SK-MEL-5 (cell line): ENCODE measurements around the gene GAL3ST3. TPM values are rescaled to one million over a fixed set of nuclear protein-coding genes. Genes with fewer than 3 reads are reported as not detected.
A peak's percentile ranks its signal among the peaks of the same experiment; 100 is the strongest.
"Not testable (repeated sequence)": the region's sequence is repeated elsewhere in the genome, so short reads cannot be mapped to it uniquely, and the experiment has no call there.

Source experiments
- DNase-seq: peaks from one replicate; pipeline ENCODE4 v3.0.0-alpha.2; 2016; ENCODE audit warnings: low read depth, low spot score
- in situ Hi-C: cut with HindIII; loops from 2 replicates; pipeline ENCODE4 v1.10.0; 2016; ENCODE audit warnings: low sequenced_read_pairs, high pct_unique_total_duplicates, low pct_unique_long_range_greater_than_20kb
- polyA plus RNA-seq, 2 experiments: library from polyadenylated mRNA; depleted of rRNA; stranded (reverse); fragments of >200 nt; gene quantifications; 2 replicates each; pipeline ENCODE4 v1.2.3, GENCODE V29; 2015
- total RNA-seq: library from RNA; depleted of rRNA; stranded (reverse); fragments of >200 nt; shearing (Covaris generic); gene quantifications from 2 replicates; pipeline ENCODE4 v1.2.3, GENCODE V29; 2014; rRNA removed

Gene GAL3ST3, protein sequence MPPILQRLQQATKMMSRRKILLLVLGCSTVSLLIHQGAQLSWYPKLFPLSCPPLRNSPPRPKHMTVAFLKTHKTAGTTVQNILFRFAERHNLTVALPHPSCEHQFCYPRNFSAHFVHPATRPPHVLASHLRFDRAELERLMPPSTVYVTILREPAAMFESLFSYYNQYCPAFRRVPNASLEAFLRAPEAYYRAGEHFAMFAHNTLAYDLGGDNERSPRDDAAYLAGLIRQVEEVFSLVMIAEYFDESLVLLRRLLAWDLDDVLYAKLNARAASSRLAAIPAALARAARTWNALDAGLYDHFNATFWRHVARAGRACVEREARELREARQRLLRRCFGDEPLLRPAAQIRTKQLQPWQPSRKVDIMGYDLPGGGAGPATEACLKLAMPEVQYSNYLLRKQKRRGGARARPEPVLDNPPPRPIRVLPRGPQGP
- total RNA-seq: not detected in 2 replicates
- not detected in 2 replicates for polyA plus RNA-seq (2015; cell fraction: cytosol; rRNA removed)
- polyA plus RNA-seq (2015; cell fraction: nucleus; rRNA removed): not detected in 2 replicates

- in situ Hi-C loops: no loop called here
- no peak for DNase-seq
Observed at GRCh38 chr11:66048547-66049323, at the start of gene GAL3ST3. Gene GAL3ST3 (minus strand): TSS chr11:66049161. CDS start chr11:66045415, 3,746 bp downstream.

- DNase-seq, in situ Hi-C loops: not testable (repeated sequence)
Observed at GRCh38 chr11:66092125-66092524, 43.2 kb upstream of the GAL3ST3 start.

DNA sequence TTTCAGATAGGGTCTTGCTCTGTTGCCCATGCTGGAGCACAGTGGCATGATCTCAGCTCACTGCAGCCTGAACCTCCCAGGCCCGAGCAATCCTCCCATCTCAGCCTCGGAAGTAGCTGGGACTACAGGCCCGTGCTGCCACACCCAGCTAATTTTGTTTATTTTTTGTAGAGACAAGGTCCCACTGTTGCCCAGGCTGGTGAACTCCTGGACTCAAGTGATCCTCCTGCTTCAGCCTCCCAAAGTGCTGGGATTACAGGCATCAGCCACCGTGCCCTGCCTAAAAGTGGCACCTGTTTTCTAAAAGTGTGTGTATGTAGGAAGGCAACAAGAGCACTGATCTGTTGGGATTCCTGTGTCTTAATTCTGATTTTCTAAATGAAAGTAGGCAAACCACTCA is 41.3 kb upstream of the GAL3ST3 start:
- in situ Hi-C loops: no loop called here
- DNase-seq: no peak

DNA sequence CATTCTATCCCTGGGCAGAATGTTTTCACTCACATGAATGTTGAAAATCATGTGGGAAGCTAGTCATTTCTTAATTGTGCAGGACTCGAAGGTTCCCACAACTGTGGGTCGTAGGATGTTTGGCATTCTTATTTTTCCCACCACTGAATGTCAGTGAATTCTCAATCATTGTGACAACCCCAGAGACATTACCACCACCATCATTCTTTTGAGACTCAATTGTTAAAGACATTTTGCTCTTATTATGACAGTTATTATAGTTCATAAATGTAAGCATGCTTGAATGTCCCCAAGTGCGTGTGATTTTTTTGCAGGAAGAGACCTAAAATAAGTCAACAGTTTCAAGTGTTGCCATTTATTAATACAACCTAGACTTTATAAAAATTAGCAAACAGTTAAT is 40.1 kb upstream of the GAL3ST3 start:
- in situ Hi-C loops: no loop called here
- no peak for DNase-seq

DNA sequence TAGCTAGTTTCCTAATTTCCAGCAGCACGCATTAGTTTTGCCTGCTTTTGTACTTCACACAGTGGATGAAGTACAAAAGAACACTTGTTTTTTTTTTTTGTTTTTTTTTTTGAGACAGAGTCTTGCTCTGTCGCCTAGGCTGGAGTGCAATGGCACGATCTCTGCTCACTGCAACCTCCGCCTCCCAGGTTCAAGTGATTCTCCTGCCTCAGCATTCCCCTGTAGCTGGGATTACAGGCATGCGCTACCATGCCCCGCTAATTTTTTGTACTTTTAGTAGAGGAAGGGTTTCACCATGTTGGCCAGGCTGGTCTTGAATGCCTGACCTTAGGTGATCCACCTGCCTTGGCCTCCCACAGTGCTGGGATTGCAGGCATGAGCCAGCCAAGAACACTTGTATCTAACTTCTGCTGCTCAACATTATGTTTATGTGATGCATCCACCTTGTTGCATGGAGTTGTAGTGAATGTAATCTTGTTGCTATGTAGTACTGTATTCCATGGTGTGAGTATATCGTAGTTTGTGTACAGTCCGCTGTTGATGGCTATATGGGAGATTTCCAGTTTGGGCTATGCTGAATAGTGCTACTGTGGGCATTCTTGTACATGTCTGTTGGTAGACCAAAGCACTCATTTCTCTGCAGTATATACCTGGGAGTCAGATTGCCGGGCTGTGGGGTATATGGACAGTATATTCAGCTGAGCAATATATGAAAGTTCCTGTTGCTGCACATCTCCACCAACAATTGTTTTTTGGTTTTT is 38.4 kb upstream of the GAL3ST3 start:
- in situ Hi-C loops: no loop called here
- no peak for DNase-seq

DNA sequence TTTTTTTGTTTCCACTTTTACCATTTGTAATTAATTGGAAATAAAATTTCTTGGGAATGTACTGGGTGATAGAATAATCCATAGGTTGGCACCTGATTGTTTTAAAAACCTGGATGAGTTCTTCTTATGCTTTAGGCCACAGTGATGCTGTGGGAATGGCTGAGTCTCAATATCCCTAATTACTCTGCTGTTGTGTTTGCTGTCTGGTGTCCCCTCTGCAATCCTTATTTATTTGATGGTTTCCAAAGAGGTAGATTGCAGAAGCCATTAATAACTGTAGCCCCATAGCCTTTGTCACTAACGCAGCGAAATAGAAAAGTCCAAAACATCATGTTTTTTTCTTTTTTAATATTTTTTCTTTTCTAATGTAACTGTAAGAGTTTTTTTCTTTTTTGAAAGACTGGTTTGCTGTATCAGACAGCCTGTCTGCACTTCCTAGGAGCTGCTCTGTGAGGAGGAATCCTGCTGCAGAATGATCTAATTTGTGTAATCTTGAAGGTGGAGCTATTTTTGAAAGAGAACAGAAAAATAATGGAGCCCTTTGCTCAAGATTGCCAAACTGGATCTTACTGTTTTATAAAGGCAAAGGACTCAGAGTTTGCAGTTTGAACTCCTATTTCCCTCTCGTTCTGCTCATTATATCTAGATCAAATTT is 36.0 kb upstream of the GAL3ST3 start:
- in situ Hi-C loops: no loop called here
- no peak for DNase-seq

DNA sequence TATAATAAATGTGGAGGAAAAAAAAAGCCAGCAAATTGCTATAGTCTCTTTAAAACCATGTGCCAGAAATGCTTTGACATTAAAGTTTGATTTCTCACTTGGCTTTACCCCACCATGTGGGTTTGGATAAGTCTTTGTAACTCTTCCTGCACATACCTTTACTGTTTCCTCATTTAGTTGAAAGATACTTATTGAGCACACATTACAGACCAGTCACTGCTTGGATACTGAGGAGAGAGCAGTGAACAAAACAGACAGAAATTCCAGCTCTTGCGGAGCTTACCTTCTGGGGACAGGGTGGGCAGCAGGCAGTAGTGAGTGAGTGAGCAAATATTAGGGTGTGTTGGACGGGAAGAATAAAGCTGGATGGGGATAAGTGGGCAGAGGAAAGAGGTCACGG is 34.8 kb upstream of the GAL3ST3 start:
- in situ Hi-C loops: no loop called here

DNA sequence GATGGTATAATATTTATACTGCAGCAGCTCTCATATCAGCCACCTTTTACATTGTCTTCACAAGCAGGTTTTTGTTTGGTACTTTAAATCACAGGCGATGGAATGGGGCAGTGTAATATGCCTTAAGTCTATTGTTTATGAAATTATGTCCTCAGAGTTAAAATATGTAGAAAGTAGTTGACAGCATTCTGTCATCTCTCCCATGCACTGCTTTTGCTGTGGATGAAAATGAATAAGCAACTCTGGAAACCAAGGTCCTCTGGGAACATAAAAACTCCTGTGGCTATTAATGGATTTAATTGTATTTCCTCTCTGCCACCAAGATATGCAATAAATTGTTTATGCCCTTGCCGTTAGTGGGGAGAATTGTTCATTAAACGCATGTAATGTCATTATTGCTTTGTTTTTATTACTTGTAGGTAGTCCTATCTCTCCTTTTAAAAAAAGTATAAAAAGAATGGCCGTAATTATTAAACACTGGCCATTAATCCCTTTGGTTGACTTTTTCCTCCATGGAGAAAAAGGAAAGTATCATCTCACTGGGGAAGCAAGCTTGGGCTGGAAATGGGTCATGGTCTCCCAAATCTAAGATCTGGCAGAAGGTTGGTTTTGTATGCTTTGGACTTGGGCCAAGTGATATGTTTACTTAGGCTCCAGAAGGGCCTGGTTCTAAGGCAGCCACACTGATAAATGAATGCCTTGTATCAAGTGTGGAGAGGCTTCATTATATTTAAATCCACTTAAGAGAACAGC is 34.2 kb upstream of the GAL3ST3 start:
- in situ Hi-C loops: no loop called here
- DNase-seq: peak; percentile 35

More for the DNA sequence above, 34.8 kb upstream of the GAL3ST3 start:
- no peak for DNase-seq

DNA sequence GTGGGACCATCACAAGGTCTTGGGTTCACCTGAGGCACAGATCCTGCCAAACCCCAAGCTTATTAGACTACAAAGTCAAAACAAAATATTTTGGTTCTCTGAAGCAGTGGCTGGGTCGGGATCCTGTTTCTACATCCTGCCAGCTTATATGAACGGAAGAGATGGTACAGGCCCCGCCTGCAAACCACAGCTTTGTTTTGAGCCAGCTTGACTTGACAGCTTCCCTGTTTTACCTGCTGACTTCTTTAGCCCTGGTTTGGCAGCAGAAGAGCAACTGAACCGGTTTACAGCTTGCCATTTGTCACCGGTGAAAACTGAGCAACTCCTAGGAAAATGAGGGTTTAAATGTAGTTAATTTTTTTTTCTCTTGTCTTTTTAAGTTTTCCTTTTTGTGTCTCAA is 32.5 kb upstream of the GAL3ST3 start:
- in situ Hi-C loops: no loop called here
- DNase-seq: no peak

DNA sequence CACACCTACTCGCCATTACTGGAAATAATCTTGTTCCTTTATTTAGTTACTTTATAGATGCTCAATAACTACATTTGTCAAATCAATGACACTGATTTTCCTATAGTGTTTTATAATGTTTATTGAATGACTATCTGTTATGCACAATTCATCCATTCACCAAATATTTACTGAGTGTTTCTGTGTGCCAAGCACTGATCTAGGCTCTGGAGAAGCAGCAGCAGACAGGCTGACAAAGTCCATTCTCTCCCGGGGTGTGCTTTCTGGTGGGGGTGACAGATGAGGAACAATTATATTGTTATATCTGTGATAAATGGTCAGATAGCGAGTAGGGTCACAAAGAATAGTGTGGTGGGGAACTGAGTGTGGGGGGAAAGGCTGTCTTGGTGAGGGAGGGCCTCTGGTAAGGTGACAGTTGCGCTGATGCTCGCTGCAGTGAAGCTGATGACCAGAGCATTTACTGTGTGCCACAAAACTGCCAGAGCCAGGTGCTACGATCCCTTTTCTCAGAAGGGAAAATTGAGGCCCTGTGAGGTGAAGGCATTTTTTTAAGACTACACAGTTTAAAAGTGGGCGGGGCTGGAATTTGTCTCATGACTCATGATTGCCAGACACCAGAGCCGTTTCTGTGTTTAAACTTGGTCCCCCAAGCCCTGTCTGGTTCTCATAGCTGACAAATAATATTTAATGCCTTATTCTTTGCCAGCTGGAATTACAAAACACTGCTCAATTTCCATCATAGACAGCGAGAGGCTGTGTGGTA is 31.3 kb upstream of the GAL3ST3 start:
- in situ Hi-C loops: no loop called here
- no peak for DNase-seq

DNA sequence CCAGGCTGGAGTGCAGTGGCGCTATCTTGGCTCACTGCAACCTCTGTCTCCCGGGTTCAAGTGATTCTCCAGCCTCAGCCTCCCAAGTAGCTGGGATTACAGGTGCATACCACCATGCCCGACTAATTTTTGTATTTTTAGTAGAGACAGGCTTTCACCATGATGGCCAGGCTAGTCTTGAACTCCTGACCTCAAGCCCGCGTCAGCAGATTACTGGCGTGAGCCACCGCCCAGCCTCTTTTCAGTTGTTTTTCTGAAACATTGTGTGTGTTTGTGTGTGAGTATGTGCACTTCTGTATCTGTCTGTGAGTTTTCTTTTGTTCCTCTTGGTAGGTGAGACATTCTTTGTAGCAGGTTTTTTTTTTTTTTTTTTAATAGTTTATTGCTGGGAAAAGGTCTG is 30.0 kb upstream of the GAL3ST3 start:
- in situ Hi-C loops, DNase-seq: not testable (repeated sequence)

- in situ Hi-C loops: no loop called here
- DNase-seq: no peak
Observed at GRCh38 chr11:66077927-66078326, 29.0 kb upstream of the GAL3ST3 start.

- no peak for DNase-seq
- in situ Hi-C loops: no loop called here
Observed at GRCh38 chr11:66076561-66076960, 27.6 kb upstream of the GAL3ST3 start.

- in situ Hi-C loops: no loop called here
- no peak for DNase-seq
Observed at GRCh38 chr11:66075273-66075672, 26.3 kb upstream of the GAL3ST3 start.

DNA sequence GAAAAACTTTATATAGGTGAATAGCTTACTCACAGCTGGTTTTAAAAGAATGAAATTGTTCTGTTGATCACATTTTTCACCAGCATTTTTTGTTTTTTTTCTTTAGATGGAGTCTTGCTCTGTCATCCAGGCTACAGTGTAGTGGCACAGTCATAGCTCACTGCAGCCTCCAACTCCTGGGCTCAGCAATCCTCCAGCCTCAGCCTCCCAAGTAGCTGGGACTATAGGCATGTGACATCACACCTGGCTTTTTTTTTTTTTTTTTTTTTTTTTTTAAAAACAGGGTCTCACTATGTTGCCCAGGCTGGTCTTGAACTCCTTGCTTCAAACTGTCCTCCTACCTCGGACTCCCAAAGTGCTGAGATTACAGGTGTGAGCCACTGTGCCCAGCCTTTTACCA is 24.7 kb upstream of the GAL3ST3 start:
- in situ Hi-C loops: no loop called here
- no peak for DNase-seq

- no peak for DNase-seq
- in situ Hi-C loops: no loop called here
Observed at GRCh38 chr11:66072518-66072917, 23.6 kb upstream of the GAL3ST3 start.
